Stimulated activated CD4-positive, alpha-beta T cell treated with anti-CD3 and anti-CD28 coated beads, Interleukin-2, amount 100 ng/mL, for 4 hours (primary cell): ENCODE data around the gene MICU1.
A peak's percentile ranks its signal among the peaks of the same experiment; 100 is the strongest.
"Not testable (repeated sequence)": the region's sequence is repeated elsewhere in the genome, so short reads cannot be mapped to it uniquely, and the experiment has no call there.

Experiments used
- DNase-seq: peaks from one replicate; pipeline ENCODE4 v3.0.0-alpha.2; 2020; ENCODE audit warnings: low read depth

Gene MICU1

DNA sequence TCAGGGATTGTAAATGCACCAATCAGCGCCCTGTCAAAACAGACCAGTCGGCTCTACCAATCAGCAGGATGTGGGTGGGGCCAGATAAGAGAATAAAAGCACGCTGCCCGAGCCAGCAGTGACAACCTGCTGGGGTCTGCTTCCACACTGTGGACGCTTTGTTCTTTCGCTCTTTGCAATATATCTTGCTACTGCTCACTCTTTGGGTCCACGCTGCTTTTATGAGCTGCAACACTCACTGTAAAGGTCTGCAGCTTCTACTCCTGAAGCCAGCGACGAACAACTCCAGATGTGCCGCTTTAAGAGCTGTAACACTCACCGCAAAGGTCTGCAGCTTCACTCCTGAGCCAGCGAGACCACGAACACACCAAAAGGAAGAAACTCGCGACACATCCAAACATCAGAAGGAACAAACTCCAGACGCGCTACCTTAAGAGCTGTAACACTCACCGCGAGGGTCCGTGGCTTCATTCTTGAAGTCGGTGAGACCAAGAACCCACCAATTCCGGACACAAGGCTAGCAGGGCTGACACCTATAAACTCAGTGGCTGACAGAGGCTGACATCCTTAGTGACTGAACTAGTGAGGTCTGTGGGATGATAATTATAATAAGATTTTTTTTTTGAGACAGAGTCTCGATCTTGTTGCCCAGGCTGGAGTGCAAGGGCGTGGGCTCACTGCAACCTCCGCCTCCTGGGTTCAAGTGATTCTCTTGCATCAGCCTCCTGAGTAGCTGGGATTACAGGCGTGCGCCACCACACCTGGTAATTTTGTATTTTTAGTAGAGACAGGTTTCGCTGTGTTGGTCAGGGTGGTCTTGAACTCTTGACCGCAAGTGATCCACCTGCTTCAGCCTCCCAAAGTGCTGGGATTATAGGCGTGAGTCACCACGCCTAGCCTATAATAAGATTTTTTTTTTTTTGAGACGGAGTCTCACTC lies 298.9 kb downstream of the MICU1 start:
- peak; percentile 47 for DNase-seq

GRCh38 chr10:72325243-72326175 lies 300.4 kb downstream of the MICU1 start:
- DNase-seq: not testable (repeated sequence)

DNA sequence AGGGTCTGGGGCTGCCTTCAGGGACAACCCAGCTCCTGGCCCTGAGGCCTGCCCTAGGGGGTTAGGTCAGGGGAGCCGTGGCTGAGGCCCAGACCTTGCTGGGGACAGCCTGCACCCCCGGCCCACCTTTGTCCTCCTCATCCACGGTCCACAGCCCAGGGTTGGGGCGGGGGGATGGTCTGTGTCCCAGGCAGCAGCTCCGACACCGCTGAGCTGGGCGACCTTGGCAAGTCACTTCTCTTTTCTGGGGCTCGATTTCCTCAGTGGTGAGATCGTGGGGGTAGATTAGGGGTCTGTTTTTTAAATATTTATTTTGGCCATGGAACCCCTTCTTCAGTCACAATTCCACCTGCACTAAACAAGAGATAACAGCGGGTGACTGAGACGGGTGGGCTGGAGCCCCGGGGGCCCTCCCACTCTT lies 302.1 kb downstream of the MICU1 start:
- DNase-seq: no peak

- no peak for DNase-seq
Measured at GRCh38 chr10:72323108-72323749, 302.6 kb downstream of the MICU1 start.

DNA sequence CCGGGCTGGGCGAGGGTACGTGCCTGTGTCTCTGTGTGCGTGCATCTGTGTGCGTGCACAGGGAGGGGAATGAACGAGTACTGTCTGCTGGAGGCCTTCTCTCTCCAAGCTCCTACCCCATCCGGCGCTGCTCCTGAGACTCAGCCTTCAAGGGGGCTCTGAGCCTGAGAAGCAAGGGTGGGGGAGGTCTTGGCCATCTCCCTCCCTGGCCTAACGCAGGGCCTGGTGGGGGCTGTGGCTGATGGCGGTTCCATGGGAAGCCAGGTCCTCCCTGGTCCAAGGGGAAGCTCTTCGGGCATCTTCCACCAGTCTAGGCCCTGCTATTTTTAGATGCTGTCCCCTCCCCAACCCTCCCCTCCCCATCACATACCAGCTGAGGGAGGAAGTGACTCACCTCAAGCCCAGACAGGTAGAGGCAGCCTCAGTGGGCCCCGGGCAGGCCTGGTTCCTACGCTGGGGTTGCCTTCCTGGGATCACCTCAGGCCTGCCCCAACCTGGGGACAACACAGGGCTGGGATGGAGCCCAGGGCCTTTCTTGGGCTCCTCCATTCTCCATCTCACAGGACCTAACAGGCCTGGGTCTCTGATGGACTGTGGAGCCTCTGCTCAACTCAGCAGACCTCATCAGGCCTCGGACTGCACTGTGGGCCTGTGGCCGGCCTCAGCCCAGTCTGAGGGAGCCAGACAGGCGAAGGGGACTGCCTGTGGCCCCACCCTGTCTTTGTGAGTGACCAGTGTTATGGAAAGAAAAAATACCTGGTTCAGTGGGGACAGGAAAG lies 303.4 kb downstream of the MICU1 start:
- DNase-seq: peak; percentile 69

DNA sequence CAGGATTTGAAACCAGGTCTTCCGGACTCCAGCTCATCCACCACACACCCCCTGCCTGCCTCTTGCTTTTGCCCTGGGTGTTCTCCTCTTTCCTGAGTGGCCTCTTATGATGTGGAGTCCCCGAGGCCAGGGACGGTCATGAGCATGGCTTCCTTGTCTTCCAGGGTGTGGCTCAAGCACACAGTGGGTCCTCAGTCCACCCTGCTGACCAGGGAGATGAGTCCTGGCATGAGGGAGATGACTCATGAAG lies 303.9 kb downstream of the MICU1 start:
- DNase-seq: no peak

- no peak for DNase-seq
Measured at GRCh38 chr10:72321248-72322029, 304.4 kb downstream of the MICU1 start.

DNA sequence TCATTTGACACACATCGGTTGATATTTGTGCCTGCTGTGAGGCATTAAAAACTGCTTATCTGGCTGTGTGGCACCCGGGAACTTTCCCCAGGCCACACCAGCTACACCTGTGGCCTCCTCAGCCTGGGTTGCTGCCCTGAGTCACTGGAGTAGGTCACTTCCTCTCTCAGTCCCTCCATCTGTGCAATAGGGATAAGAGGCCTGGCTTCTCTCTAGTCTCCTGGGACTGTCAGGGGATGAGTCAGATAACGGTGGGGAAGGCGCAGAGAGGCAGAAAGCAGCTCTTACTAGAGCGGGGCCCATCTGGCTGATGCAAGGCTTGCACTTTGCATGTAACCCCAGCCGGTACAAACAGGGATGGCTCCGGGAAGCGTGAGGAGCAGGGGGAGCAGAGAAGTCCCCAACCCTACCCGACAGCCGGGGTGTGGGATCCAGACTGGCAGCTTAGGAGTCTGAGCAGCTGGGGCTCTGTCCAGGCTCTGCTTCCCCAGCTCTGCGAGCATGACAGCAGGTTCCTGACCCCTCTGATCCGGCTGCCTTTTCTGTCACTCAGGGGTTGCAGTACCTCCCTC lies 305.1 kb downstream of the MICU1 start:
- DNase-seq: peak; percentile 61

GRCh38 chr10:72319416-72320254 lies 306.2 kb downstream of the MICU1 start:
- peak; percentile 81 for DNase-seq

GRCh38 chr10:72318418-72319262 lies 307.2 kb downstream of the MICU1 start:
- no peak for DNase-seq
